Measurements from ENCODE around the gene ZDHHC12.
"Not testable (repeated sequence)": the region's sequence is repeated elsewhere in the genome, so short reads cannot be mapped to it uniquely, and the experiment has no call there.

The ZDHHC12 gene

DNA sequence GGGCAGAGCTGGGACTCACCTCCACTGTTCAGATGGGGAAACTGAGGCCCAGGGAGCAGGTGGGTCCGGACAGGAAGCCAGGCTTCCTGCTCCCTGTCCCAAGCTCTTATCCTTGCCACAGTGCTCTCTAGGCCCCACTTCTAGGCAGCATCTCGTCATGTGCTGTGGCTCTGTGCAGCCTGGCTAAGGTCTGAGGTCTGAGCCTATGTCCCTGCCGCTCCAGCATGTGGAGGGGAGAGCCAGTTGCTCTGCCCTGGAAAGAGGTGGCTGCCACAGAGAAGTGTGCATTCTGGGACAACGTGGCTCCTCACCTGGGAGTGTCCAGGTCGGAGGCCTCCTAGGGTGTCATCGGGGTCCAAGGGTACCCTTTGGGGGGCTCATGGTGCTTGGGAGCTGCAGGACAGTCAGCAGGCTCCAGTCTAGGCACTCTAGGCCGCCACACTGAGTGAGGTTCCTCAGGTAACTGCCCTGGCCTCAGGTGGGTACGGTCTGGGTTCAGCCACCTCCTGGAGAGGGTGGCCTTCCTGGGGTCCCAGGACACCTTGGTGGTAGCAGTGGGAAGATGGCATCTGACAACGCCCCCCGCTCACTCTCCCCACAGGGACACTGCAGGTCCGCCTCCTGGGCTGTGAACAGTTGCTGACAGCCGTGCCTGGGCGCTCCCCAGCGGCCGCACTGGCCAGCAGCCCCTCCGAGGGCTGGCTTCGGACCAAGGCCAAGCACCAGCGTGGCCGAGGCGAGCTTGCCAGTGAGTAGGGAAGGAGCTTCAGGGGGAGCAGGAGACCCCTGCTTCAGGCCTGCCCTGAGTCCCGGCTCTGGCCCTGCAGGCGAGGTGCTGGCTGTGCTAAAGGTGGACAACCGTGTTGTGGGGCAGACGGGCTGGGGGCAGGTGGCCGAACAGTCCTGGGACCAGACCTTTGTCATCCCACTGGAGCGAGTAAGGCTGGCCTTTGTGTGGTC lies 11.2 kb downstream of the ZDHHC12 start:
- no peak for DNase-seq (ENCODE audit: extremely low read depth in 1 of 2, low read depth in 1 of 2)

DNA sequence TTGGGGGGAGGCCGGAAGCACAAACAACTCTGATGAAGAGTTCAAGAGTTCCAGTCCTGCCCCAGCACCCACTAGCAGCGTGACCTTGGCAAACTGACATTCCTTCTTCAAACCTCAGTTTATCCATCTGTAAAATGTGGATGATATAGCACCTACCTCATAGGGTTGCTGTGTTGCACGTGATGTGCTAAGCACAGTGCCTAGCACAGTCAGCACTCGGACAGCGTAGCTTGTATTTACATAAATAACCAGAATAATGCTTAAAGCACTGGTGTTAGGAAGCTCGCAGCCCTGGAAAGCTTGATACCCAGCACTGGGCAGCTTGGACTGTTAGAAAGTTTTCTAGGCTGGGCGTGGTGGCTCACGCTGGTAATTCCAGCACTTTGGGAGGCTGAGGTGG lies 16.5 kb downstream of the ZDHHC12 start:
- no peak for DNase-seq (ENCODE audit: extremely low read depth in 1 of 2, low read depth in 1 of 2)

DNA sequence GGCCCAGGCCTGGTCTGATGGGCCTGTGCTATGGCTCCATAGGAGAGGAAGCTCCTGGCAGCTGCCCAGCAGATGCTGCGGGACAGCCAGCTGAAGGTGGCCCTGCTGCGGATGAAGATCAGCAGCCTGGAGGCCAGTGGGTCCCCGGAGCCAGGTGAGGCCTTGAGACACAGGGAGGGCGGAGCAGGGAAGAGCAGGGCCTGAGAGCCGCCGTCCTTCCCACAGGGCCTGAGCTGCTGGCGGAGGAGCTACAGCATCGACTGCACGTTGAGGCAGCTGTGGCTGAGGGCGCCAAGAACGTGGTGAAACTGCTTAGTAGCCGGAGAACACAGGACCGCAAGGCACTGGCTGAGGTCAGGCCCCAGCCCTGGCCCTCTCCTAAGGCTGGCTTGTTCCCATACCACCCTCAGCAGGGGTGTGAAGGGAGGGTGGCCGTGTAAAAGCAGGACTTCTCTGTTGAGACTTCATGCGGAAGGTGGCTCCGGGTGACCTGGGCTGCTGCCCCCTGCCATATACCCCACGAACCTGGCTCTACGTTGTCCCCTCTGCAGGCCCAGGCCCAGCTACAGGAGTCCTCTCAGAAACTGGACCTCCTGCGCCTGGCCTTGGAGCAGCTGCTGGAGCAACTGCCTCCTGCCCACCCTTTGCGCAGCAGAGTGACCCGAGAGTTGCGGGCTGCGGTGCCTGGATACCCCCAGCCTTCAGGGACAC lies 17.1 kb downstream of the ZDHHC12 start:
- no peak for DNase-seq (ENCODE audit: extremely low read depth in 1 of 2, low read depth in 1 of 2)

DNA sequence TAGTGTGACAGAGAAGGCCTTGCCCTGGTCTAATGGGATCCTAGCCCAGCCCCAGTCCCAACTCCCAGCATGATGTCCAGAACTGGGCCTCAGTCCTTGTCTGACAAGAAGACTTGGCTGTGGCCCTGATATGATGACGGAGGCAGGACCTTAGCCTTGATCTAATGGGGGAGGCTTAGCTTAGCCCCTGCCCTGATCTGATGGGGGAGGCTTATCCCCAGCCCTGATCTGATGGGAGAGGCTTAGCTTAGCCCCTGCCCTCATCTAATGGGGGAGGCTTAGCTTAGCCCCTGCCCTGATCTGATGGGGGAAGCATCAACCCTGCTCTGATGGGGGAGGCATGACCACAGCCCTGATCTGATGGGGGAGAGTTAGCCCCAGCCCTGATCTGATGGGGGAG lies 17.9 kb downstream of the ZDHHC12 start:
- no peak for DNase-seq (ENCODE audit: extremely low read depth in 1 of 2, low read depth in 1 of 2)

DNA sequence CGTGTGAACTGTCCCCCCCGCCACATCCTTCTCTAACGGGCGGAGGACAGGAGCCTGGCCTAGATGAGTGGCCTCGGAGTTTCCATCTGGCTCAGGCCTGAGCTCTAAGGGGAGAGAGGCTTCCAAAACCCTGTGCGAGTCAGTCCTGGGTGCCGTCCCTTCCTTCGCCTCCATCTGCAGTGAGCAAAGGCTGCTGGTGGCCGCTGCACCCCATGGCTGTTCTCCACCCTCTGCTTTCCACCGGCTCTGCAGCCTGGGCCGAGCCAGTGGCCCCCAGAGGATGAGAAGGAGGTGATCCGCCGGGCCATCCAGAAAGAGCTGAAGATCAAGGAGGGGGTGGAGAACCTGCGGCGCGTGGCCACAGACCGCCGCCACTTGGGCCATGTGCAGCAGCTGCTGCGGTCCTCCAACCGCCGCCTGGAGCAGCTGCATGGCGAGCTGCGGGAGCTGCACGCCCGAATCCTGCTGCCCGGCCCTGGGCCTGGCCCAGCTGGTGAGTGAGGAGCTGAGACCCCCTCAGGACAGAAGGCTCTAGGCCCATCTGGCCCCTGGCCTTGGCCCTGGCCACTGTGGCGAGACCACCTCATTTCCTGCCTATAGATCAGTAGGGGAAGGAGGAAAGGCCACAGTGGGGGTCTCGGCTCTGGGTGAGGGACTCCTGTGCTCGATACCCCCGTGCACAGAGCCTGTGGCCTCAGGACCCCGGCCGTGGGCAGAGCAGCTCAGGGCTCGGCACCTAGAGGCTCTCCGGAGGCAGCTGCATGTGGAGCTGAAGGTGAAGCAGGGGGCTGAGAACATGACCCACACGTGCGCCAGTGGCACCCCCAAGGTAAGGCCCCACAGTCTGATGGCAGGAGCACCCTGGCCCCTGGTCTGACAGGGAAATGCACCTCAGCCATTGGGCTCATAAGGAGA lies 18.6 kb downstream of the ZDHHC12 start:
- no peak for DNase-seq (ENCODE audit: extremely low read depth in 1 of 2, low read depth in 1 of 2)

DNA sequence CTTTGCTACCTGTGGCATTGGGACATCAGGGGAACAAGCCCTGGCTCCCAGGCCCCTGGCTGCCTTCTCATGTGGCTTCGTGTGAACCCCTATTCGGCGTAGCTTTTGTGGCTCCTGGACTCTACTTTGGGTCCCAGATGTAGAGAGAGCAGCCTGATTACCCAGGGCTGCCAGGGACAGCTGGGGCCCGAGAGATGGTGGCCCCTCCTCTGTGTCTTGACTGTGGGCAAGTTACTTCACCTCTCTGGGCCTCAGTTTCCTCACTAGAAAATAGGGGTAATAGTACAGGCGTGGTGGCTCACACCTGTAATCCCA lies 19.6 kb downstream of the ZDHHC12 start:
- DNase-seq (ENCODE audit: extremely low read depth in 1 of 2, low read depth in 1 of 2) = no peak

DNA sequence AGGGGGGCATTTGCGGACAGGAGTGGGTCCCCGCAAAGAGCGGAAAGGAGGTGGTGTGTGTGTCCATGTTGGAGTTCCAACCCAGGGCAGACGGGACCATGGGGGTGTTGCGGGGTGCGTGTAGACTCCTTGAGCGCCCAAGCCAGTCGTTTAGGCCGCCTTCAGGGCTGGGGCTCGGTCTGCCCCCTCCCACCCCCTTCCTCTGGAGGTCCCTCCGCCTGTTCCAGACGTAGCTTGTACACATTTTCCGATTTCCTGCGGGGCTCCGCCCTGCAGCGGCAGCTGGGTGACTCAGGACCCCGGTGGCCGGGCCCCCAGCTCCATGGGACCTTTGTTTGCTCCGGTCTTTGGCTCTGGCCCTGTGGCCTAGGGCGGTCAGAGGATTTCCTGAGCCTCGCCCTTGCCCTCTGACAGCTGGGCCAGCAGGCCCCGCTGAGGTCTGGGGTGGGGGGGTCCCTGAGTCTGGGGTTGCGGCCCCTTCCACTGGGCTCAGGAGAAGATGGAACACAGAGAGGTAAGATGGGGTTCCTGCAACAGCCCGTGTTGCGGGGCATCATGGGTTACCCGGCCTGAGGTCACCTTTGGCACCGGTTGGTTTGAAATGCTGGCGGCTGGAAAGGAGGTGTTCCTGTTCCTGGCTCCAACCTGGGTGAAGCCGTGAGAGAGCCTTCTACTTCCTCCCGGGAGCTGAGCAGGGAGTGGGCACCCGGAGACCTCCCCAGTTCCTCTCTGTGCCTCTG lies 20.1 kb downstream of the ZDHHC12 start:
- no peak for DNase-seq (ENCODE audit: extremely low read depth in 1 of 2, low read depth in 1 of 2)

DNA sequence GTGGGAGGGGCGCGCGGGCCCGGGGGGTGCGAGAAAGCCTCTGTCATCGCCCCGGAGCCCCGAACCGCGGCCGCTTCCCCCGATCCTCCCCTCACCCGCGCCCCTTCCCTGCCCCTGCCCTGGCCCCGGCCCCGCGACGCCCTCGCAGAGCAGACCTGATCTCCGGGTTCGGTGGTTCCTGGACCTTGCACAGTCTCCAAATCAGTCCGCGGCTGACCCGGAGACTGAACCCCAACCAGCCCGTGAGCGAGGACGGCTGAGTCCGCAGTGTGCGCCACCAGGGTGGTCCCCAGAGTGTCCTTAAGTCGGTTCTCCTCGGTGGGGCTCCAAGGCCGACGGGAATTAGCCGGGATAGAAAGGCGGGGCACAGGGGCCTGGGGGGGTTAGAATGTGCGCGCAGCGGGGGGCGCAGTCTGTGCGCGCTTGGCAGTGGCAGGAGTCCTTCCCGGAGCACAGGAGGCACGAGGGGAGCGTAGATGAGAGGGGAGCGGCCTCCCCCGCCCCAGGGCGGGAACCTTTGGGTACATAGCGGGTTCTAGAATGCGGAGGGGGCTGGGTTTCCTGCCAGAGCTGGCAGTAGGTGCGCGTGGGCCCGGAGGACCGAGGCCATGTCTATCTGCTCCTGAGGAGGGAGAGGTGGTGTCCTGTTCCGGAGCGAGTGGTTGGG lies 20.8 kb downstream of the ZDHHC12 start:
- no peak for DNase-seq (ENCODE audit: extremely low read depth in 1 of 2, low read depth in 1 of 2)

DNA sequence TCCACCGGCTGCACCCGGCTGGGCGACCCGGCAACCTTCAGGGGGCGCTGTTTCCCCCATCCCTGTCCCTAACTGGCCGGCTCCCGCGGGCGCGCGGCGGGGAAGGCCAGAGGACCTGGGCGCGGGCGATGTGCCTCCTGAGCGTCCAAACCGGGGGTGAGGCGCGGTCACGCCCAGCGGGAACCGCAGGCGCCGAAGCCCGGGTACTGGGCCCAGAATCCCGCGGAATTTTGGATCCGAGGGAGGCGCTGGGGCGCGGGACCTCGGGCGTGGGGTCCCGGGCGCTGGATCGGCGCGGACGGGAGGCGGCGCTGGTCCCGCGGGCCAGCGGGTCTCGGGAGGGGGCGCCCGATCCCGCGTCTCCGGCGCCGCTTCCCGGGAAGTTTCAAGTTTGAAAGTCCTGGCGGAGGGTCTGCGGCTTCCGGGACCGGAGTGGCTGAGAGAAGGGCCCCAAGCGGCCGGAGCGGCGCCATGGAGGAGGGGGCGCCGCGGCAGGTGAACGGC lies 21.4 kb downstream of the ZDHHC12 start, which contains the start of gene PKN3:
Gene PKN3 (plus strand): TSS at position 59 of the 504 bp plus-strand sequence. CDS start 413 bp downstream, at position 472.
- DNase-seq (ENCODE audit: extremely low read depth in 1 of 2, low read depth in 1 of 2) = peak in 1 of 2 donors; percentile 85

DNA sequence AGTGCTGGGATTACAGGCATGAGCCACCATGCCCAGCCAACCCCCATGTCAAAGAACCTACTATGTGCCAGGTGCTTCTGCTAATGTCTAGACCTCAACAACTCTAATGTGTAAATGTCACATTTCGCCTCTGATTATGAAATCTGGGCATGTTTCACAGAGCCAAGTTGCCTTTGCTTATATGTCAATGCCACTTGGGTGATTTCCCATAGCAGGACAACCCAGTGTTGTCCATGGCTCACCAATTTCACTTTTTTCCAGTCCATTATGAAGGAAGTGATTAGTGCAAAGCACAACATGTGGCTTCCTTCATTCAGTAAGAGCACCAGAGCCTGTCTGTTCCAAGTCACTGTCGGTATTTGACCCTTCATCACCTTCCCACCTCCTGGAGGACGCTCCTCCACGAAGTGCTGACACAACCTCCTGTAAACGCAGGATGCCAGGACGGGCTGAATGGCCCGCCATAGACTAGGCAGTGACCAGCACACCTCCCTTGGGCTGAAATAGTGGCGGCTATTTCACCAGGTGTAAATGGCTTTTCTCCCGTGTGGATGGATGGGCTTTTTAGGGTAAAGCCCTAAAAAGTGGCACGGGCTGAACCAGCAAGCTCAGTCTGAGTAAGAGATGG lies 22.6 kb downstream of the ZDHHC12 start:
- no peak for DNase-seq (ENCODE audit: extremely low read depth in 1 of 2, low read depth in 1 of 2)

DNA sequence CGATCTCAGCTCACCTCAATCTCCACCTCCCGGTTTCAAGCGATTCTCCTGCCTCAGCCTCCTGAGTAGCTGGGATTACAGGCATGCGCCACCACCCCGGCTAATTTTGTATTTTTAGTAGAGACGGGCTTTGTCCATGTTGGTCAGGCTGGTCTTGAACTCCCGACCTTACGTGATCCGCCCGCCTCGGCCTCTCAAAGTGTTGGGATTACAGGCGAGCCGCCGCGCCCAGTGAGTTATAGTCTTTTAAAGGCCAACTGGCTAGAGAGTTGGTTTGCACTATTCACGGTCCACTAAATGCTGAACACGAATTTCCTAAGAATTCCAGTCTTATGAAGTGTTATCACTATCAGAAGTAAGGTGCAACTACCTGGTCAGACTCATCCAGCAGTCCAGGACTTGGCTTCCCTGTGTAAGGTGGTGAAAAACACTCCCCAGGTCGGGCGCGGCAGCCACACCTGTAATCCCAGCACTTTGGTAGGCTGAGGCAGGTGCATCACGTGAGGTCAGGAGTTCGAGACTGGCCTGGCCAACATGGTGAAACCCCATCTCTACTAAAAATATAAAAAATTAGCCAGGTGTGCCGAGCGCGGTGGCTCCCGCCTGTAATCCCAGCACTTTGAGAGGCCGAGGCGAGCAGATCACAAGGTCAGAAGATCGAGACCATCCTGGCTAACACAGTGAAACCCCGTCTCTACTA lies 24.7 kb downstream of the ZDHHC12 start:
- not testable (repeated sequence) for DNase-seq (ENCODE audit: extremely low read depth in 1 of 2, low read depth in 1 of 2)

DNA sequence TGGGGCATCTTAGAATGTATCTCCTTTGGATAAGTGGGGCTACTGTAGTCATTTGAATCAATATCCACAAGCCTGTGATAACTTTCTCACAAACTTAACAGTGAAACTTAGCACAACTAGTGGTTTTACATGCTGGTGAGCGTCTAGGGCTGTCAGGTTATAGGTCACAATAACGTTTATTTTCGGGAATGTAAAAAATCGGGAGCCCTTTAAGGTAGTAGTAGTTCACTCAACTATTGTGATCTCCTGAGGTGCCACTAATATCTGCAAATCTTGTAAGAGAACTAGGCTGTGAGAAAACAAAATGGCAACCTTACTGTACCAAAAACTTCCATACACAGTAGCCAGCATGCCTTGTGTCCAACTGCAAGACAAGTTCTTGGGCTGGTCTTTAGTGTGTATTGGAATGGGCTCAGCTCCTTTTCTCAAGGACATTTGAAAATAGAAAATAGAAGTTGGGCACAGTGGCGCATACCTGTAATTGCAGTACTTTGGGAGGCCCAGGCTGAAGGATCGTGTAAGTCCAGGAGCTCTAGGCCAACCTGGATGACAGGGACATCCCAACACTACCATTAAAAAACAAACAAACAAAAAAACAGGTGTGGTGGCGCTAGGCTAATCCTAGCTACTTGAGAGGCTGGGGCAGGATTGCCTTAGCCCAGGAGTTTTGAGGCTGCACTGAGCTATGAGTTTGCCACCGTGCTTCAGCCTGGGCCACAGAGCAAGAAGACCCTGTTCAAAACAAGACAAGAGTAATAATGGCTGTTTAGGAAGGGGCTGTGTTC lies 26.8 kb downstream of the ZDHHC12 start:
- DNase-seq (ENCODE audit: extremely low read depth in 1 of 2, low read depth in 1 of 2) = no peak

DNA sequence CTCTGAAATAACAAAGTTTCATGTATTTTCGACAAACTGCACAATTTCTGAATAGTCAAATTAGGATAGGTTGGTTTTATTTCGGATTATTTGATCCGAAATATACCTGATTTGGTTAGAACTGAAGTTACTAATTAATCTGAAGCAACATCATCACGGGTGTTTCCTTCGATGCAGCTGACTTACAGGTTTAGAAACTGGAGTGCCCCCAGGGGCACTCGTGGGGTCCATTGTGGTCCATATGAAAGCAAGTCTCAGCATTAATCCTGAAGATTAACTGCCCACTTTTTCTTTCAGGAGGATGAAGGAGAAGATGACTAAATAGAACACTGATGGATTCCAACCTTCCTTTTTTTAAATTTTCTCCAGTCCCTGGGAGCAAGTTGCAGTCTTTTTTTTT lies 29.6 kb downstream of the ZDHHC12 start:
- DNase-seq (ENCODE audit: extremely low read depth in 1 of 2, low read depth in 1 of 2) = no peak

DNA sequence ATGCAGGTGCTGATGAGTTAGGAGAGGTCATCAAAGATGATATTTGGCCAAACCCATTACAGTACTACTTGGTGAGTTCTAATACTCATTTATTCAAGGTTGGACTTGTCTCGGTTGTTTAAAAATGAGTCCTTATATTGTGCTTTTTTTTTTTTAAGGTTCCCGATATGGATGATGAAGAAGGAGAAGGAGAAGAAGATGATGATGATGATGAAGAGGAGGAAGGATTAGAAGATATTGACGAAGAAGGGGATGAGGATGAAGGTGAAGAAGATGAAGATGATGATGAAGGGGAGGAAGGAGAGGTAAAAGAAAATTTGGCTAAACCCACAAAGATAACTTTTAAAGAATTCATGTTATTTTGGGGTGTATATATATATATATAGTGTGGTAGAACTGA lies 30.2 kb downstream of the ZDHHC12 start:
- DNase-seq (ENCODE audit: extremely low read depth in 1 of 2, low read depth in 1 of 2) = not testable (repeated sequence)

DNA sequence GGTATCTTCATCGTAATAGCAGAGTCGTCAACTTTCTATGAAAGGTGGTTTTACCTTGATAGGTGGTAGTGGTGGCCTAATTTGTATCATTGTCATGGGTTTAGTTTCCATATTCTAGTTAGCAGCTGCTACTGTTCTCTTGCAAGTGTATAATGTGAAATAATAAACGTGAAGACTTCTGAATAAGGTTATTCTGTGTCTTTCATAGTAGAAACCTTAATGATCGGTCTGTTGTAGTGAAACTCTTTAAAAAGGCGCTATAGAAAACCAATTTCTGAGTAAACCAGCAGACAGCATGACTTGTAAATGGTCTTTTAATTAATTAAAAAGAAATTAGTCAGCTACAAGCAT lies 33.3 kb downstream of the ZDHHC12 start:
- no peak for DNase-seq (ENCODE audit: extremely low read depth in 1 of 2, low read depth in 1 of 2)

DNA sequence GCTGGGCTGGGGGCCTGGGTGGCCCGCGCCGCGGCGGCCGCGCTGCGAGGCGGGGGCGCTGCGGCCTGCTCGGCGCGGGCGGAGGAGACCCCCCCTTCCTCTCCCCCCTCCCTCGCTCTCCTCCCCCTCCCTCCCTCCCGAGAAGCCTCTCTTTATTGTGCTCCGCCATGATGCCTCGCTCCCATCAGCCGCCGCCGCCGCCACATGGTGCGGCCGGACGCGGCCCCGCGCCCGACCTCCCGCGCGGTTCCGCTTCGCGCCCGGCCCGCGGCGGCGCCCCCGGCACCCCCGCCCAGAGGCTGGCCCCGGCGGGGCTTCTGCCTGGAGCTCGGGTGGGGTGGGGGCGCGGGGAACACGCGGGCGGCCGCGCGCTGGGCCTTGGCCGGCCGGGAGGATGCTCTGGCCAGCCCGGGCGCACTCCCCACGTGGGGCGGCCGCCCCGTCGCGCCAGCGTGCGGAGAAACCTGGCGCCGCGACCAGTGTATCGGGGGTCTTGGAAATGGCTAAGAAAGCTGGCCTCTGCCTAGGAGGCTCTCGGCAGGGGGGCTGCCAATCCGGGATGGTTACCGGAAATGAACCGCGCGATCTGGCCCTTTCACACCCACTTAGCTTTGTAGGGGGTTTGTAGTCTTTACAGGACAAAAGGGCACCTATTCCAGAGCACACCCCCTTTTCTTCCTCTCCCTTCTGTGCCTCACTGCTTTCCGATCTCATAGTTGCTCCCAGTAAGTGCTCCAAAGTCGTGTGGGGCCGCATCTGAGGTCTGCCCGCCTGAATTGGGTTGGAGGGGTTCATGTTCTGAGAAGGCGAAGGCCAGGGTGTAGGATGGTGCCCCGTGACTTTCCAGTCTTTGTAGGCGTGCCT lies 33.9 kb downstream of the ZDHHC12 start:
- DNase-seq (ENCODE audit: extremely low read depth in 1 of 2, low read depth in 1 of 2) = peak; percentile 21 to 40

DNA sequence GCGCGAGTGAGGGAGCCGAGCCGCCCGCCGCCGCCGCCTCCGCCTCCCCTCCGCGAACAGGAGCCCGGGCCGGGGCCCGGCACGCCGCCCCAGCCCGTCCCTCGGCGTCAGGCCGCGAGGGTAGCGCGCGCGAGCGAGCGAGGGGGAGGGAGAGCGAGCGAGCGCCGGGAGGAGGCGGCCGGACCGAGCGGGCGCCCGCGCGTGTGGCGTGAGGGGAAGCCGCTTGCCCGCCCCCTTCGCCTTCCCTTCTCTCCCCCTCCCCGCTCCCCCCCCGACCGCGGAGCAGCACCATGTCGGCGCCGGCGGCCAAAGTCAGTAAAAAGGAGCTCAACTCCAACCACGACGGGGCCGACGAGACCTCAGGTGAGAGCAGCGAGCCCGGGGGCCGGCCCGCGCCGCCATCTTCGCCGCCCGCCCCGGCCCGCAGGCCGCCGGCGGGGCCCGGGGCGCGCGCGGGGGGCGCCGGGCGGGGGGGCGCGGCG lies 34.6 kb downstream of the ZDHHC12 start:
- DNase-seq (ENCODE audit: extremely low read depth in 1 of 2, low read depth in 1 of 2) = peak; percentile 20 to 48
